Activated CD8-positive, alpha-beta memory T cell treated with anti-CD3 and anti-CD28 coated beads for 48 hours (primary cell): ENCODE data around the gene ATRIP.
A peak's percentile ranks its signal among the peaks of the same experiment; 100 is the strongest.
"Not testable (repeated sequence)": the region's sequence is repeated elsewhere in the genome, so short reads cannot be mapped to it uniquely, and the experiment has no call there.

Source experiments
- DNase-seq, 3 experiments: peaks; one replicate each; pipeline ENCODE4 v3.0.0-alpha.2; 2020; ENCODE audit warnings: low read depth in 2 of 3, low spot score in 2 of 3

The ATRIP gene

DNA sequence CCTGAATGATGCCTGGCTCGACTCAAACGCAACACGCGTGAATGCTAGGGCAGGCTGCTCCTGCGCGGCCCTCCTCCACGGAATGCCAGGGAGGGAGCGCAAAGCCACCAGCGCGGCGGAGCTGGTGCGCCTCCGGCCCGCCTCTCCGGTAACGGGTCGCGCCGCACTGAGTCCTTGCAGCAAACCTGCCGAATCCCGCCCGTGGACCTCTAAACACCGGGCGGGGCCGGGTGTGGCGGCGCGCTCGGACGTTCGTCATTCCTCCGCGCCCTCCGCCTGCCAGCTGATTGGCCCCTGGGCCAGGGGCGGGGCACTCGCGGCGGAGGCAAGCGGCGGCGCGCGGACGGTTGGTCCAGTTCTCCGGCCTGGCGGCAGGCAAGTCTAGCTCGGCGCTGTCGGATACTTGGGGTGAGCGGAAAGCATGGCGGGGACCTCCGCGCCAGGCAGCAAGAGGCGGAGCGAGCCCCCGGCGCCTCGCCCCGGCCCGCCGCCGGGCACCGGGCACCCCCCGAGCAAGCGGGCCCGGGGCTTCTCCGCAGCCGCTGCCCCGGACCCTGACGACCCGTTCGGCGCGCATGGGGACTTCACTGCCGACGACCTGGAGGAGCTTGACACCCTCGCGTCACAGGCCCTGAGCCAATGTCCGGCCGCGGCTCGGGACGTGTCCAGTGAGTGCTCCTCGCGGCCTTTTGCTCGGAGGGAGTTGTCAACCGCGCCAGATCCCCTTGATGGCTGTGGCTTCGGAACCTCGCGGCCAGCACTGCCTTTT lies at the start of gene ATRIP:
TSS of gene ATRIP (plus strand) at position 313 of the 769 bp plus-strand sequence. CDS start at position 422, 109 bp downstream.
- DNase-seq = peak; percentile 77 to 89 (median 81)

DNA sequence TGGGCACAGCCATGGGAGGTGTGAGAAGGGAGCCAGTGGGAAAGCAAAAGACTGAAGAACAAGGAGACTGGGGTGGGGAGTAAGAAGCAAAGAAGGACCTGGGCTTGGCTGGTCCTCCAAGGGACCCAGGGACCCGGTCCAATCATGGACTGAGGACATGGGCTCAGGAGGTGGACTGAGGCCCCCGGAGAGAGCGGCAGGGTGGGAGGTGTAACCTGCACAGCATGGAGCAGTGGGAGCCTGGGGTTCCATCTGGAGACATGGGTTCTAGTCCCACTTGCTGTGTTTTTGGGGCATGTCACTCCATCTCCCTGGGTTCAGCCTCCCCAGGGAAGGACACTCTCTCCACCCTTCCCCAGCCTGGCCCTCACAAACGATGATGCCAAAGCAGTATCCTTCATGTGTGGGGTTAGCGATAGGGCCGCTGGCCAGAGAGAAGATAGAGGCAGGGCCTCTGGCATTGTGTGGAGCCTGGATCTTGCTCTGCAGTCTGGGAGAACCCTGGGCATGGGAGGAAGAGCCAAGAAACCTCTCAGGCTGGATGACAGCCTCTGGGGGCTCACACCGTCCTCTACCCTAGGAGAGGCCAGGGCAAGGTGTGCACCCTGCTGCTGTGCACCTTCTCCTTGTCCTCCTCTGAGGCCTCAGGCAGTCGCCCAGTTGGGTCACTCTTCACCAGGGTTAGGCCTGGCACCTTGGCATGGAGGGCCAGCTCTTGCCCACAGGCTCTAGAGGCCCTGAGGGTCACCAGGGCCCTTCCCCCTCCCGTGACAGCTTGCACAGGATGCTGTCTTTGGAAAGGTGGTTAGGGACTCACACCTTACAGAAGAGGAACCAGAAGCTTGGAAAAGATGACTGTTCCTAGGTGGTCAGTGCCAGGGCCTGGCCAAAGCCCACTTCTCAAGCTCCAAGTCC lies 48.5 kb upstream of the ATRIP start:
- DNase-seq = no peak

DNA sequence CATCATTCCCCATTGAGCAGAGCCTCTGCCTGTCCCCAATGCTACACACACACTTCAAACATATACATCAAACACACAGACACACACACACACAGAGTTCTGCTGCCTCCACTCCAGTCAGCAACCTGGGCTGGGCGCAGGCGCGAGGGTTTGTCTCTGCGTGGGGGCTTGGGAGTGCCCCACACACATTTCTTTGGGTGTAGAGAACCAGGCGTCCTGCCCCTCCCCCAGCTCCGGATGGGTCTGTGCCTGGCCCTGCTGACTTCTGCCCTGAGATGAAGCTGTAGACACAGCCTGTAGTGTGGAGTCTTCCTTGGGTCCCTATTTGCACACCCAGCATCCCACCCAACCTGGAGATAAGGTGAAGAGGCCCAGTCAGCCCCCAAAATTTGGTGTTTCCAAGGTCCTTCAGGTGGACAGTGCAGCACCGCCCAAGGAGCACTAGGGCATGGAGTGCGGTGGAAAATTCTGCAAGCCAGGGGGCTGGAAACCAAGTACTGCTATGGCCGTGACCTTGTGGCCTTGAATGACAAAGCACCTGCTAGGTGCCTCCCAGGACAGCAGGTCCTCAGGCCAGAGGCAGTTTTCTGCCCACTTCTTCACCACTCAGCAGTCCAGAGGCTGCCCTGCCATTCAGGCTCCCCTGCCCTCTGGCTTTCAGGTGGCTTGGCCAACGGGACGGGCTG lies 47.7 kb upstream of the ATRIP start:
- DNase-seq = no peak

DNA sequence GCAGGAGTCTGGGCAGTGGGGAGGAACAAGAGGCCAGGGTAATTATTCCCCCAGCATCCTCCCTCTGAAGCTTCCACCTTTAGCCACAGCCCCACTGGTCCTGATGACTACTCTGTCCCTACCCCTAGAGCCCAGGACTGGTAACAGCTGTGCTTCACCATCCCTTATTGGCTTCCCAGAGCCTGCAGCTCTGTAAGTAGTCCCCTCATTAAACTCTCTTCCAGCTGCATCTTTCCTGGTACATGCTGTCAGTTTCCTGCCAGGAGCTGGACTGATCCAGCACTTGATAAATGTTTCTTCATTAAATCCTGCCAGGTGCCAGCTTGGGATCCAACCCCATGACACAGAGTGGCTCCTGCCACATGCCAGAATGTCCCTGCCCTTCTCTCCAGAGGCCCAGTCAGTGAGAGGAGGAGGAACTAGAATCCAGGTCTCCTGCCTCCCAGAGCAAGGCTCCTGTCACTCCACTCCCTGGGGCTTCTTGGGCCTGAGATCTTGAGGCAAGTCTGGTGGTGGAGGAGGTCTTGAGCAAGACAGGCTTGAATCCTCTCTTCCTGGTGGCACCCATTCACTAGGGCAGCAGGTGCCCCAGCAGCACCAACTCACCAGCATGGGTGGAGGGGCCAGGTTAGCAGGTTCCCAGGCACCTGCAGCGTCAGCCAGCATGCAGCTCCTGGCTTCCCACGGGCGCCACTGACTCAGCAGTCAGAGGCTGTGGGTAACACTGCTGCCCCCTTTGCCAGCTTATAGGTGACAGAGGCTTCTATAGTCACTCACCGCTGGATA lies 47.0 kb upstream of the ATRIP start:
- no peak for DNase-seq

DNA sequence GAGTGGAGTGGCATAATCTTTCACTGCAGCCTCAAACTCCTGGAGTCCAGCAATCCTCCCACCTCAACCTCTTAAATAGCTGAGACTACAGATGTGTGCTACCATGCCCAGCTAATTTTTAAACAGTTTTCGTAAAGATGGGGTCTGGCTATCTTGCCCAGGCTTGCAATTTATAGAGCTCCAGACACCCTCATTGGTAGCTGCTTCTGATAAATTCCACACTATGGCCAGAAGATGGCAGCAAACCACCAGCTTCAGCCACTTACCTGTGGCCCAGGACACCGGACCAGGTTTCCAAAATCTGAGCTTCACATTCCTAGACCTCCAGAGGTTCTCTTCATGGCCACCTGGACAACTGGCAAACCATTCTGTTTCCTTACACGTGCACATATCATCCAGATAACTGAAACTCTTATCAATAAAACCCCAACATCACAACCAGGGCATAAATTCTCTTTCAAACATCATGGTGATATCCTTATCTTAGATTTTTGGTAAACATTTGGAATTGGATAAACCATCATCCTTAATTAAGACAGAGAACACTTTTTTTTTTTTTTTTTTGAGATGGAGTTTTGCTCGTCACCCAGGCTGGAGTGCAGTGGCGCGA lies 45.6 kb upstream of the ATRIP start:
- peak in 2 of 3 experiments; percentile 10 to 20 for DNase-seq

DNA sequence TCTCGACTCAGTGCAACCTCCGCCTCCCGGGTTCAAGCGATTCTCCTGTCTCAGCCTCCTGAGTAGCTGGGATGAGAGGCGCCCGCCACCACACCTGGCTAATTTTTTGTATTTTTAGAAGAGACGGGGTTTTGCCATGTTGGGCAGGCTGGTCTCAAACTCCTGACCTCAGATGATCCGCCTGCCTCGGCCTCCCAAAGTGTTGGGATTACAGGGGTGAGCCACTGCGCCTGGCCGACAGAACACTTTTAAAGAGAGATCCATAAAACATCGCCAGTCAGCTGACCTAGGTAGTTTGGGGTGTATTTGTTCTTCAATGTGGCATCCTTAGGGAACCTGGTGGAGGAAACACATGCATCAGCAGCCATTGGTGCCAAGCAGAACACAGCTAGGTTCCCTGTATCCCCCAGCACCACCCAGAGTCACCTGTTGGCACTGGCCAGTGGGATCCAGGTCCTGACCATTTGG lies 45.1 kb upstream of the ATRIP start:
- DNase-seq = not testable (repeated sequence)

DNA sequence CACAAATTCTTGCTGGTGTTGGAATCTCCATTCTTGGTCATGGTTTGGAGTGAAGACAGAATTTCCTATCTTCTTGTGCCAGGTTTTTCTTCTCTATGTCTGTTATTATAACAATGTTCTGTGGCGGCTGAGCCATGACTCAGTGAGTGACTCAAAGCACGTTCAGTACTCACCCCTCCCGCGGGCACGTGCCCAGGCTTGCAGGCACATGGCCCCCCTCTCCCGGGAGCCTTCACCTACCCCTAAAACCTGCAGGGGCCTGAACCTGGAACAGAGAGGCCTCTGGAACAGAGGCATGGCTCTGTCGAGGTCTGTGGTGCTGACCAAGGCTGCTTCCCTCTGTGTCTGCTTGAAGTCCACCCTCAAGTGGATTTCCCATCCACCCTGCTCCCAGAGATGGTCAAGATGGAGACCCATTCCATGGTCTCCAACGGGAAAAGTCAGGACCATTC lies 44.2 kb upstream of the ATRIP start:
- DNase-seq = no peak

DNA sequence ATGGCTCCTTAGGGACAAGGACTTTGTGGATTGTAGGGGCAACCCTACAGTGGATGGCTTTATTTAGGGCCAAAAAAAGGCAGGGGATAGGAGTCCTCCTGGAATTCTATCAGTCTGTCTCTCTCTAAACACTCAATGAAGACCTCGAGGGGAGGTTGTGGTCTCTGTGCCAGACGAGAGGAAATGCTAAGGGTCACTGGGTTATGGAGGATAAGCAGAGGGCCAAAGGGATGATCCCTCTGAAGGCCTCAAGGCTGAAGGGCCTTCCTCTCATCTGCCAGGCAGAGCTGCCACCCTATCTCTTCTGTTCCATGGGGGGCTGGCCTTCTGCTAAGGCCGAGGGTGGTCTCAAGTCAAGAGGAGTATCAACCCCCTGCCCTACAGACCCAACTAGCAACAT lies 43.6 kb upstream of the ATRIP start:
- DNase-seq = no peak

DNA sequence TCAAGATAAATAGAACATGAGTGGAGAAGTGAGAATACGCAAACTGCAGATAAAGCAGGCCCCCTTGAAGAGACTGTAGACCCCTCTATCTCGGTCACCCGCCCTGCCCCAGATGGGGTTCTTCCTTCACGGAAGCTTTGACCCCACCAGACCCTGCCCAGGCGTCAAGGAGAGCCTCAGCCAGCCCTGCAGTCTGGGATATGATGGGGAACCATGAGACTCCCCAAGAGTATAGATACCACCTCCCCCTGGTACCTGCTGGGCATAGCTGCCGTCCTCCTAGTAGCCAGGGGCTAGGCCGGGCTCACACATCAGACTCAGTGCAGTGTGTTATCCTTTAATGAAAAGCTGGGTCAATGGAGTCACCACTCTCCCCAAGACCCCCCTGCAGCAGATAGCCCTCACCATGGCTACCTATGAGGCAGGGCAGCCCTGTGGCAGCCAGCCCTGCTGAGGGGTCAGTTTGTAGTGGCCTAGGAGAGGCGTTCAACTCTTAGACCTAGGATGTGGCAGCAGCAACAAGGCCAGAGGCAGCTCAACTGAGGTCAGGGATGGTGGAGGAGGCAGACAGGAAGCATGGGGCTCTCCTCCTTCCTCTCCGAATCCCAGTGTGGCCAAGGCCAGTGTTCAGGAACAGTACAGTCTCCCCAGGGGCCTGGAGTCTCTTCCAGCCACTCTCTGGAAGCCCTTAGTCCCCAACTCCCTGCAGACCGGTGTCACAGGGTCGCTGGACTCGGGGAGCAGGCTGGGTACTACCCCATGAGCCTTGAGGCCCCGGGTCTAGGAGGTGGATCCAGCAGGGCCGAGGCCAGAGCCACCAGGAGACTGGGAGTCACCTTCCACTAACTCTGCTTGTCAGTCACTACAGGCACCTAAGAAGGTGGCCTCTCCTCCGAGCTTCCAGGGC lies 42.8 kb upstream of the ATRIP start:
- no peak for DNase-seq

DNA sequence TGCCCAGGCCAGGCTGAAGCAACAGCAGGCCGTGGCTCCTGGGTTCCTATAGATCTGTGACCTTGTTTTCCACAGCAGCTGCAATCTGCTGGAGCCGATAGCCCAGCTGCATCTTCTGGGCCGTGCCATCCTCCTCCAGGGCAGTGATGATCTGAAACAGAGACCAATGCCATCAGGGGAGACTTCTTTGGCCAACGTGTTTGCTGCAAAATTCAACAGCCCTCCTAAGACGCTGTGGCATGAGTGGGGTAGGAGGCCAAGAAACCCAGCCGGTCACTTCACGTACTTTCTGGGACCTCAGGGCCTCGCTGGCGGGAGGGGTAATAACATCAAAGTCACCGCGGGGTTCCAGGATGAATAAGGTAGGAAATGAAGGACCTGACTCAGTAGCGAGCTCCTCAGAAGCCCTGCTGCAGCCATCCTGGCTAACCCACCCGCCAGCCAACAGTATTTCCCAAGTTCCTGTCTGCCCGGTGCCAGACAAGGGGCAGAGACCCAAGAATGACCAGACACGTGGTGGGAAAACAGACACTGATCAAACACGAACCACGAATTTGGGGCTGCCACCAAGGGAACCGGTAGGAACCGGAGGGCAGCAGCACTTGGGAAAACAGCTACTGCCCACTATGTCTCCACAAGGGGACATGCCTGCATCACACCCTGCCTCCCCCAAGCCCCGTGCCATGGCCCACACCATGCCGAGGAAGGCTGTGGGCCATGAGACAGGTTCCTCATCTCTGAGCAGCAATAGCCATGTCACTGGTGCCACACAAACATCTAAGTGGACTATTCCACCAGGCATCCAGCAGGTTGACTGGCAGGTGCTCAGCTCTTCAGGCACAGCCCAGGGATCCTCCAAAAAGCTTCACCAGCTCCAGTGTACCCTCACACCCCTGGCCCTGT lies 41.8 kb upstream of the ATRIP start:
- no peak for DNase-seq

DNA sequence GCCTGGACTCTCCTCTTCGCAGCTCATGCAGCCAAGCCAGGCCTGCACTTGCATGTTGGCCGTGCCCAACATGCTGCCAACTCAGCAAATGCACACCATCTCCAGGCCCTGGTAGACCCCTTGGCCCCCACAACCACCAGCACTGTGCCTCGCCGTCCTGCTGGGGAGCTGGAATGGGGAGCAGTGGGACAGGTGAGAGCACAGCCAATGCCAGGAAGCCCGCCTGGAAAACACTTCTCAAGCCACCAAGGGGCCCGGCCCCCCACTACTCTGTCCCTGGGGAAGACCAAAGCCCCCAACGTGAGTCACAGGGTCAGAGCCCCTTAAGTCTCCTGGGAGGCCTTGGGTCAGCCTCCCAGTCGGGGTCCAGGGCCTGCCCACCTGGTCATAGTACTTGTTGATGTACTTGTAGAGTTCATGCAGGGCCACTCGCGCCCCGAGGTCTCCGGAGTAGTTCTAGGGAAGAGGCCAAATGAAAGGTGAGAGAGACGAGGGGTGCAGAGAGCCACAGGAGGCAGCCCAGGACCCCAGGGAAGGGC lies 41.1 kb upstream of the ATRIP start:
- no peak for DNase-seq

DNA sequence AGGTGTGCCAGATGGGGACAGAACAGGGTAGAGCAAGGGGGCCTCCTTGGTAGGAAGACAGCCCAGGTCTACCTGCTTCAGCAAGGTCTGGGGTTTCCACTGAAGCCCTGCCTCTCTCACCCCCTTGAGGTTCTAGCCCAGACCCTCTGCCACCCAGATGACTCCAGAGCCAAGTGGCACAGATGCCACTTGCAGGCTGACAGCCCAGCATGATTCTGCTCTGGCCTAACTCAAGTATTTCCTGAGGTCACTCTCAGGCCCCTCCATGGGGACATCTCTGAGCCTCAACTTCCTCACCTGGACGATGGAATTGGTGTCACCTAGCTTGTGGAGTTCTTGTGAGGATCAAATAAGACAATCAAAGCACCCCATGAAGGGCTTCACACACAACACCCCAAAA lies 40.6 kb upstream of the ATRIP start:
- DNase-seq = no peak

DNA sequence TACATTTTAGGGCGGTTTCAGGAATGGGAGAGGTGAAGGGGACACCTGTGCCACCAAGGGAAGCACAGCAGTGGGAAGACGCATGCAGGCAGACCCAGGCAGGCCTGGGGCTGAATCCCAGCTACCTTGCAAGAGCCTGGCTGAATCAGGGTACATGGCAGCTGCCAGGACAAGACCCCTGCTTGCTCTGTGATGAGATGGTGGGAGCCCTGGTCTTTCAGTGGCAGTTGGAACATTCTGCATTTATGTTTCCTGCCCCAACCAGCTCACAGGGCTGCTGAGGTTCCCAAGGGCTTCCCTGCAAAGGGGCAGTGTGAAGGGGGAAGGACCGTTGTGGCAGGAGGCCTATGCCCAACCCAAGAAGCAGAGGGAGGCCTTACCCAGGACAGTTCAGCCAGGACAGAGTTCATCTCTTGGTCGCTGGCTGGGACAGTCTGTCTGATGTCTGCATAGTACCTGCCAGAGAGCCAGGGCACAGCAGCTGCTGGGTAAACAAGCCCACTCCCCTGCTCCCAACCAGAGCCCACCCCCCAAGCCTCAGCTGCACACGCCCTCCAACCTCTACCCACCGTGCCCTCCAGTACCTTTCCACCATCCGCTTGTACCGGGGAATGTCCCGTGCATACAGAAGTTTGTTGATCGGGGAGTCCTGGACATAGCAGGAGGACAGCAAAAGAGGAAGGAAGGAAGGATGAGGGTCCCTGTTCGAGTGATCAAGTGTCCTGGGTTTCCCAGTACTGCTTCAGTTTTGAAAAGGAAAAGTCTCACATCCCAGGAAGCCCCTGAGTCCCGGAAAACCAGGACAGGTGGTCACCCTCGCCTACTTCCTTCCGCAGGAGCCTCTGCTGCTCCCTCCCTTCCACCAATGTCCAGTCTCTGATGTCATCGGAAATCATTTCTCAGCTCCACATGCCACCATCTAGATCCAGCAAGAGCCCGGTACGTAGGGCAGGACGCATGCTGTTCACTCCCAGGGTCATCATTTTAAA lies 39.8 kb upstream of the ATRIP start:
- DNase-seq = no peak

DNA sequence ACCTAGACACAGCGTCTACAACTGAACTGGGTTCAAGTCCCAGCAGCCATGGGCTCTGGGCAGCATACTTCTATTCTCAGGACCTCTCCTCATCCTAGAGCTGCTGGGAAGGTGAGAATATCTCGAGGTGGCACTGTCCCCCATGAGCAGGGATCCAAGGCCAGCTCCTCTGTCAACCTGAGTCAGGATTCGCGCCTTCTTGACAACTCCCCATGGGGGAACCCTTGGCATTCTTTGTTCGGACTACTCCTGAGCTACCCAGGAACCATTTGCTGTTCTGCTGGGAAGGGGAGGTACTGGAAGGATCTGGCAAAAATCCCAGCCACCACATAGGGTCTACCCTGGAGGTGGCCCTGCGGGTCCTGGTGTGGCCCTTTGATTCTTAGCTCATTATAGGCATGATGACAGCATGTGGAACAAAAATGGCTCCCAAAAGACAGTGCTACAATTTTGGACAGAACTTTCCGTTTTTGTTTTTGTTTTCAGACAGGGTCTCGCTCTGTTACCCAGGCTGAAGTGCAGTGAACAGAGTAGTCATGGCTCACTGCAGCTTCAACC lies 38.9 kb upstream of the ATRIP start:
- no peak for DNase-seq

DNA sequence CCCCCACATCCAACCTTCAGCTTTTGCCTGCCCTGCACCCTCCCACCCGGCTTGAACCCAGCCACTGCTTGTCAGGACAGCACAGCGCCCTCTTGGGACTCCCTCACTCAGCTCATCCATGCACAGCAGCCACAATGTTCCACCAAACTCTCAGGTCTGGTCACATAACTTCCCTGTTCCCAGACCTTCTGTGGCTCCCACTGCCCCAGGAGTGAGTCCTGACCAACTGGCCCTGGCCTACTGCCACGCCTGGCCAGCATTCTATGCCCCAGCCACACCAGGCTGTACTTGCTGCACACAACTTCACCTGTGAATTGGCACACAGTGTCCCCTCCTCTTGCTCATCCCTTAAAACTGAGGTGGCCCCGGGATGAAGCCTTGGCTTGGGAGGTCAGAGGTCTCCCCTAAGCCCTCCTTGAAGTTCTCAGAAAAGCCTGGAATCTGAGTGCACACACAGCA lies 37.7 kb upstream of the ATRIP start:
- DNase-seq = no peak
